Suprapubic skin (tissue), 4 donors: Measurements from ENCODE around the gene EMID1.

Experiments
- EP300 ChIP-seq: sonication (generic); formaldehyde crosslinking; IDR thresholded peaks from one replicate; pipeline ENCODE4 v1.6.1; 2017; ENCODE audit warnings: antibody characterized with exemption
- POLR2A ChIP-seq, 2 donors: fragments of 450-650 bp; IDR thresholded peaks; one replicate each; pipeline ENCODE4 v1.6.1; 2017; ENCODE audit warnings: antibody characterized with exemption in 2 of 2, mild to moderate bottlenecking in 2 of 2, moderate library complexity in 2 of 2
- POLR2AphosphoS5 ChIP-seq, 3 donors: sonication (generic); formaldehyde crosslinking; IDR thresholded peaks; one replicate each; pipeline ENCODE4 v1.6.1; 2017; ENCODE audit warnings: antibody characterized with exemption in 3 of 3
- TF ChIP-seq, protein P1 (sequence below), 2 donors: fragments of 200-600 bp in 1 of 2; fragments of 450-650 bp in 1 of 2; sonication (generic) in 1 of 2; IDR thresholded peaks; one replicate each; pipeline ENCODE4 v1.5.1; 2016 to 2019; ENCODE audit warnings: antibody characterized with exemption in 2 of 2, mild to moderate bottlenecking in 1 of 2, moderate library complexity in 1 of 2

DNA sequence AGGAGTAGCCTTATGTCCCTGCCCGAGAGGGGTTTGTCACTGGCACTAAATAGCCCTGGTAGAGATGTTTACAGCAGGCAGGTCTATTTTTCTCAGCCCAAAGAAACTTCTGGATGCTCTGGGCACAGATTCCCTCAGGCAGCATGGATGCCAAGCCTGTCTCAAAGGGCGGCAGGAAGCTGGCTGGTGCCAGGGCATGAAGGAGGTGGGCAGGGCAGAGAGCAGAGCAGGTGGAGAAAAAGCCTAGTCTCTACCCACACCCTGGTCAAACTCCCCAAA is 96.6 kb downstream of the EMID1 start:
- TF ChIP-seq, protein P1, sequence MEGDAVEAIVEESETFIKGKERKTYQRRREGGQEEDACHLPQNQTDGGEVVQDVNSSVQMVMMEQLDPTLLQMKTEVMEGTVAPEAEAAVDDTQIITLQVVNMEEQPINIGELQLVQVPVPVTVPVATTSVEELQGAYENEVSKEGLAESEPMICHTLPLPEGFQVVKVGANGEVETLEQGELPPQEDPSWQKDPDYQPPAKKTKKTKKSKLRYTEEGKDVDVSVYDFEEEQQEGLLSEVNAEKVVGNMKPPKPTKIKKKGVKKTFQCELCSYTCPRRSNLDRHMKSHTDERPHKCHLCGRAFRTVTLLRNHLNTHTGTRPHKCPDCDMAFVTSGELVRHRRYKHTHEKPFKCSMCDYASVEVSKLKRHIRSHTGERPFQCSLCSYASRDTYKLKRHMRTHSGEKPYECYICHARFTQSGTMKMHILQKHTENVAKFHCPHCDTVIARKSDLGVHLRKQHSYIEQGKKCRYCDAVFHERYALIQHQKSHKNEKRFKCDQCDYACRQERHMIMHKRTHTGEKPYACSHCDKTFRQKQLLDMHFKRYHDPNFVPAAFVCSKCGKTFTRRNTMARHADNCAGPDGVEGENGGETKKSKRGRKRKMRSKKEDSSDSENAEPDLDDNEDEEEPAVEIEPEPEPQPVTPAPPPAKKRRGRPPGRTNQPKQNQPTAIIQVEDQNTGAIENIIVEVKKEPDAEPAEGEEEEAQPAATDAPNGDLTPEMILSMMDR (IDR thresholded peaks at IDR 0.05), result no peak
- TF ChIP-seq POLR2A (IDR thresholded peaks at IDR 0.05), result no peak
- TF ChIP-seq EP300, result no peak
- TF ChIP-seq POLR2AphosphoS5 (IDR thresholded peaks at IDR 0.05), result no peak
